ENCODE measurements around the gene PIM2.

- peak; percentile 28 to 74 (median 73) for TF ChIP-seq POLR2A (IDR thresholded peaks at IDR 0.05)
- TF ChIP-seq, protein P1, sequence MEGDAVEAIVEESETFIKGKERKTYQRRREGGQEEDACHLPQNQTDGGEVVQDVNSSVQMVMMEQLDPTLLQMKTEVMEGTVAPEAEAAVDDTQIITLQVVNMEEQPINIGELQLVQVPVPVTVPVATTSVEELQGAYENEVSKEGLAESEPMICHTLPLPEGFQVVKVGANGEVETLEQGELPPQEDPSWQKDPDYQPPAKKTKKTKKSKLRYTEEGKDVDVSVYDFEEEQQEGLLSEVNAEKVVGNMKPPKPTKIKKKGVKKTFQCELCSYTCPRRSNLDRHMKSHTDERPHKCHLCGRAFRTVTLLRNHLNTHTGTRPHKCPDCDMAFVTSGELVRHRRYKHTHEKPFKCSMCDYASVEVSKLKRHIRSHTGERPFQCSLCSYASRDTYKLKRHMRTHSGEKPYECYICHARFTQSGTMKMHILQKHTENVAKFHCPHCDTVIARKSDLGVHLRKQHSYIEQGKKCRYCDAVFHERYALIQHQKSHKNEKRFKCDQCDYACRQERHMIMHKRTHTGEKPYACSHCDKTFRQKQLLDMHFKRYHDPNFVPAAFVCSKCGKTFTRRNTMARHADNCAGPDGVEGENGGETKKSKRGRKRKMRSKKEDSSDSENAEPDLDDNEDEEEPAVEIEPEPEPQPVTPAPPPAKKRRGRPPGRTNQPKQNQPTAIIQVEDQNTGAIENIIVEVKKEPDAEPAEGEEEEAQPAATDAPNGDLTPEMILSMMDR (IDR thresholded peaks at IDR 0.05): peak in 1 of 7 experiments; percentile 1
Measured at GRCh38 chrX:48911412-48912182, 7.2 kb downstream of the PIM2 start, which contains the start of gene SLC35A2.
